GM12875 (cell line): ENCODE measurements around the gene OR2Z1.
A peak's percentile ranks its signal among the peaks of the same experiment; 100 is the strongest.

Experiments
- H3K4me3 ChIP-seq: one replicate; pipeline ENCODE4 v1.5.1; 2011; ENCODE audit warnings: low read depth, low read length, control low read depth
- CTCF ChIP-seq: IDR thresholded peaks from 2 replicates; pipeline ENCODE4 v1.5.1; 2011; ENCODE audit warnings: low read depth, mild to moderate bottlenecking, control low read depth, inconsistent platforms, low read length, moderate library complexity, borderline replicate concordance; ENCODE audit not compliant: insufficient read depth

The OR2Z1 gene

GRCh38 chr19:8695501-8695900 is 25.9 kb upstream of the OR2Z1 start:
- TF ChIP-seq CTCF: no peak
- H3K4me3 ChIP-seq: no peak overlapping the region

GRCh38 chr19:8695911-8696310 is 25.5 kb upstream of the OR2Z1 start:
- no peak overlapping the region for H3K4me3 ChIP-seq
- no peak for TF ChIP-seq CTCF

- H3K4me3 ChIP-seq: no peak overlapping the region
- no peak for TF ChIP-seq CTCF
These were observed 24.4 kb upstream of the OR2Z1 start for GRCh38 chr19:8696993-8697392.

- TF ChIP-seq CTCF: 0 out of 2 replicates have a peak, but pooled peaks have one; percentile 4
- no peak overlapping the region for H3K4me3 ChIP-seq
These were observed 23.6 kb upstream of the OR2Z1 start for GRCh38 chr19:8697671-8698432.

GRCh38 chr19:8698433-8699063 is 22.9 kb upstream of the OR2Z1 start, which contains the start of gene ACTL9:
ACTL9 (minus strand) TSS chr19:8698795; CDS start chr19:8698701, 94 bp downstream.
- H3K4me3 ChIP-seq: no peak within 1 kb of the TSS
- no peak for TF ChIP-seq CTCF

GRCh38 chr19:8699908-8700307 is 21.5 kb upstream of the OR2Z1 start:
- TF ChIP-seq CTCF: no peak
- no peak overlapping the region for H3K4me3 ChIP-seq

GRCh38 chr19:8700956-8701355 is 20.5 kb upstream of the OR2Z1 start:
- no peak for TF ChIP-seq CTCF

More at GRCh38 chr19:8700956-8701355, 20.5 kb upstream of the OR2Z1 start:
- H3K4me3 ChIP-seq: no peak overlapping the region
